Stomach (tissue), 4 donors: ENCODE data around the gene NF1.

Experiments
- CTCF ChIP-seq, 7 experiments: fragments of 450-650 bp in 4 of 7; fragments of 200-600 bp in 3 of 7; sonication (generic) in 3 of 7; IDR thresholded peaks; one replicate each; pipeline ENCODE4 v1.5.1; 2016 to 2019; ENCODE audit warnings: antibody characterized with exemption in 7 of 7, control low read depth in 2 of 7, mild to moderate bottlenecking in 1 of 7
- POLR2A ChIP-seq, 4 donors: fragments of 450-650 bp; IDR thresholded peaks; one replicate each; pipeline ENCODE4 v1.6.1; 2016; ENCODE audit warnings: antibody characterized with exemption in 4 of 4, control low read depth in 2 of 4, mild to moderate bottlenecking in 1 of 4, moderate library complexity in 1 of 4
- POLR2AphosphoS5 ChIP-seq, 3 donors: sonication (generic); formaldehyde crosslinking; IDR thresholded peaks; one replicate each; pipeline ENCODE4 v1.6.1; 2016; ENCODE audit warnings: antibody characterized with exemption in 3 of 3

GRCh38 chr17:31327534-31328159 lies 232.9 kb downstream of the NF1 start:
- TF ChIP-seq CTCF (IDR thresholded peaks at IDR 0.05) (no peak), POLR2AphosphoS5 (IDR thresholded peaks at IDR 0.05) (no peak), POLR2A (IDR thresholded peaks at IDR 0.05) (no peak)
